ENCODE data around the gene FARS2. TPM values are rescaled to one million over a fixed set of nuclear protein-coding genes. Genes with fewer than 3 reads are reported as not detected.

Gene FARS2
- total and polyA plus RNA-seq, 2 of the 13 experiments (the other 11 are each of a cell fraction or from before 2014, with no cell fraction given): 15.4 to 26.0 TPM

- Histone ChIP-seq H3K9me3 (ENCODE audit: low read length) (peaks cover 5% of the 10 kb centered on the region; the same call in 1 of the 2 replicates), H4K20me1 (ENCODE audit: insufficient read depth, low read length) (no peaks in the 10 kb centered on the region), H3K9ac (ENCODE audit: insufficient read depth, low read depth, low read length) (no peak overlapping the region), H3K27ac (ENCODE audit: extremely low read length, insufficient read depth, low read length) (no peak overlapping the region), H3K27me3 (ENCODE audit: control insufficient read depth in 1 of 2, insufficient read depth in 2 of 2, low read length in 2 of 2) (no peaks in the 10 kb centered on the region), H2AFZ (ENCODE audit: low read length) (no peak overlapping the region), H3K4me2 (ENCODE audit: low read depth, low read length) (no peak overlapping the region), H3K4me1 (ENCODE audit: insufficient read depth, low read length) (peaks cover 22% of the 10 kb centered on the region), H3K79me2 (ENCODE audit: insufficient read depth, low read length) (peaks cover 66% of the 10 kb centered on the region), H3K4me3 (replicated peaks in 1 of 3; ENCODE audit: insufficient read depth in 1 of 3, low read depth in 2 of 3, low read length in 3 of 3) (no peak overlapping the region), H3K36me3 (replicated peaks in 1 of 2; ENCODE audit: control insufficient read depth in 1 of 2, insufficient read depth in 2 of 2, low read length in 2 of 2) (peaks cover 12 to 37% of the 10 kb centered on the region in 2 experiments)
- 86% methylated on average over 9 of the region's 9 CpGs for WGBS (ENCODE audit: low lambda C conversion rate)
- intact Hi-C loops (cut with micrococcal nuclease; ENCODE audit: unreplicated experiment): no loop called here
- DNase-seq (ENCODE audit: low spot score) (no peak), ATAC-seq (peak; percentile 35; the same call in 1 of the 3 replicates), FAIRE-seq (no peak)
- POLR2A ChIA-PET: interaction anchor here (1.2 kb wide), 1 partner anchor 12 kb away, joined by 5 read pairs; the partner anchor contains the start of gene LYRM4
- CTCF ChIA-PET (ENCODE audit: low intra/inter-chr PET ratio, low total read pairs): no interaction called here
- BruUV-seq (replicated peaks): no TSS peak
- in situ Hi-C loops (cut with HindIII; ENCODE audit: extremely low pct_ligation_motif_present, low pct_unique_long_range_greater_than_20kb): no loop called here
- no peak for TF ChIP-seq ZNF768 (CRISPR knock-in tag; IDR thresholded peaks at IDR 0.05)
- TF ChIP-seq PPARG (CRISPR knock-in tag; conservative IDR thresholded peaks at IDR 0.05): 0 out of 2 replicates have a peak, but pooled peaks have one; percentile 13
- no peak for TF ChIP-seq MAX (IDR thresholded peaks at IDR 0.05)
- TF ChIP-seq AKAP8 (CRISPR knock-in tag; IDR thresholded peaks at IDR 0.05): no peak
- TF ChIP-seq AHDC1 (CRISPR knock-in tag; IDR thresholded peaks at IDR 0.05; ENCODE audit: borderline replicate concordance): no peak
- no peak for TF ChIP-seq NKX3-1 (CRISPR knock-in tag; IDR thresholded peaks at IDR 0.05)
- no peak for TF ChIP-seq SOX13 (IDR thresholded peaks at IDR 0.05)
- peak in 1 of 2 experiments; percentile 64; a peak in 2 of 4 replicates for TF ChIP-seq SOX13 (CRISPR knock-in tag; conservative IDR thresholded peaks at IDR 0.05 in 1 of 2, IDR thresholded peaks at IDR 0.05 in 1 of 2)
- TF ChIP-seq NFE2L2 (IDR thresholded peaks at IDR 0.05; ENCODE audit: low read length): no peak
- no peak for TF ChIP-seq NFYC (CRISPR knock-in tag; IDR thresholded peaks at IDR 0.05)
- TF ChIP-seq ZNF503 (CRISPR knock-in tag; IDR thresholded peaks at IDR 0.05): no peak
- no peak for TF ChIP-seq TCF12 (IDR thresholded peaks at IDR 0.05)
- no peak for TF ChIP-seq TCF12 (CRISPR knock-in tag; IDR thresholded peaks at IDR 0.05)
- TF ChIP-seq TSC22D2 (CRISPR knock-in tag; IDR thresholded peaks at IDR 0.05; ENCODE audit: borderline replicate concordance): no peak
- TF ChIP-seq KLF13 (CRISPR knock-in tag; IDR thresholded peaks at IDR 0.05): no peak
- no peak for TF ChIP-seq SOX6 (IDR thresholded peaks at IDR 0.05)
- peak; percentile 70 for TF ChIP-seq SOX6 (CRISPR knock-in tag; IDR thresholded peaks at IDR 0.05)
- no peak for TF ChIP-seq ZNF468 (CRISPR knock-in tag; IDR thresholded peaks at IDR 0.05)
These were observed 12.8 kb upstream of the FARS2 start for GRCh38 chr6:5248302-5249098.

Measured in HepG2 (cell line).